ENCODE data around the gene WFDC2. TPM values are rescaled to one million over a fixed set of nuclear protein-coding genes. Genes with fewer than 3 reads are reported as not detected.
"Not testable (repeated sequence)": the region's sequence is repeated elsewhere in the genome, so short reads cannot be mapped to it uniquely, and the experiment has no call there.

WFDC2 gene
- total and polyA plus RNA-seq, 12 donors: 0.33 to 1.9 (median 0.42) TPM; not detected in 7

GRCh38 chr20:45467172-45467571 lies 2.4 kb upstream of the WFDC2 start:
- H3K27me3 ChIP-seq: peaks cover 38% of the 10 kb centered on the region

GRCh38 chr20:45467861-45468260 lies 1.7 kb upstream of the WFDC2 start:
- Histone ChIP-seq H3K27ac (no peak overlapping the region), H3K9me3 (replicated peaks in 1 of 3) (no peaks in the 10 kb centered on the region), H3K36me3 (replicated peaks in 1 of 2) (no peaks in the 10 kb centered on the region), H3K27me3 (peaks cover 38% of the 10 kb centered on the region), H3K4me3 (no peak overlapping the region), H3K4me1 (replicated peaks in 1 of 2) (peaks cover 4 to 15% of the 10 kb centered on the region in 2 donors)
- no peak for DNase-seq
- TF ChIP-seq POLR2A (IDR thresholded peaks at IDR 0.05) (no peak), CTCF (IDR thresholded peaks at IDR 0.05) (no peak)
- 60 to 86% (median 74%) methylated on average over 1 to 3 of the region's 3 CpGs for whole genome bisulfite sequencing, 4 donors
- intact Hi-C loops (cut with DNase I): no loop called here

More at GRCh38 chr20:45467172-45467571, 2.4 kb upstream of the WFDC2 start:
- Histone ChIP-seq H3K27ac (no peak overlapping the region), H3K9me3 (replicated peaks in 1 of 3) (no peaks in the 10 kb centered on the region), H3K4me1 (replicated peaks in 1 of 2) (peaks cover 4 to 15% of the 10 kb centered on the region in 2 donors), H3K4me3 (no peak overlapping the region), H3K36me3 (replicated peaks in 1 of 2) (no peaks in the 10 kb centered on the region)
- TF ChIP-seq CTCF (IDR thresholded peaks at IDR 0.05) (no peak), POLR2A (IDR thresholded peaks at IDR 0.05) (no peak)
- whole genome bisulfite sequencing, 4 donors: 68 to 84% (median 78%) methylated on average over 3 to 6 of the region's 6 CpGs
- DNase-seq: no peak
- intact Hi-C loops (cut with DNase I): no loop called here

- H3K9me3 ChIP-seq (replicated peaks in 1 of 3): no peaks in the 10 kb centered on the region
- intact Hi-C loops (cut with DNase I): no loop called here
- H3K4me3 ChIP-seq: peak overlapping the region in 2 of 4 donors; percentile 4 to 62
- DNase-seq: peak in 1 of 7 donors; percentile 26
- TF ChIP-seq POLR2A (IDR thresholded peaks at IDR 0.05) (no peak), CTCF (IDR thresholded peaks at IDR 0.05) (no peak)
- peaks cover 4 to 15% of the 10 kb centered on the region in 2 donors for H3K4me1 ChIP-seq (replicated peaks in 1 of 2)
- no peaks in the 10 kb centered on the region for H3K36me3 ChIP-seq (replicated peaks in 1 of 2)
- H3K27me3 ChIP-seq: peaks cover 32% of the 10 kb centered on the region
- 0 to 1% (median 1%) methylated on average over 8 to 50 of the region's 50 CpGs; no CpG with 5 or more reads in 1 of the 4 donors for WGBS, 4 donors
- no peak overlapping the region for H3K27ac ChIP-seq
Observed at GRCh38 chr20:45470262-45470931, 844 bp downstream of the WFDC2 start.

GRCh38 chr20:45470937-45471336 lies 1.4 kb downstream of the WFDC2 start:
- Histone ChIP-seq H3K27ac (no peak overlapping the region), H3K36me3 (replicated peaks in 1 of 2) (no peaks in the 10 kb centered on the region), H3K4me3 (peak overlapping the region in 2 of 4 donors; percentile 4 to 62), H3K27me3 (peaks cover 32% of the 10 kb centered on the region), H3K9me3 (replicated peaks in 1 of 3) (no peaks in the 10 kb centered on the region), H3K4me1 (replicated peaks in 1 of 2) (peaks cover 4 to 15% of the 10 kb centered on the region in 2 donors)
- TF ChIP-seq CTCF (IDR thresholded peaks at IDR 0.05): no peak
- TF ChIP-seq POLR2A (IDR thresholded peaks at IDR 0.05): no peak
- WGBS, 4 donors: 20 to 41% (median 25%) methylated on average over 9 to 10 of the region's 10 CpGs
- intact Hi-C loops (cut with DNase I): no loop called here
- DNase-seq: peak in 1 of 7 donors; percentile 7

GRCh38 chr20:45472286-45472685 lies 2.7 kb downstream of the WFDC2 start:
- H3K9me3 ChIP-seq (replicated peaks in 1 of 3); H3K36me3 ChIP-seq (replicated peaks in 1 of 2); DNase-seq; H3K27ac ChIP-seq; H3K4me3 ChIP-seq; intact Hi-C loops (cut with DNase I): not testable (repeated sequence)
- 61 to 82% (median 71%) methylated on average over 3 of the region's 3 CpGs for WGBS, 4 donors
- Histone ChIP-seq H3K27me3 (peaks cover 32% of the 10 kb centered on the region), H3K4me1 (replicated peaks in 1 of 2) (peaks cover 4 to 15% of the 10 kb centered on the region in 2 donors)

- H3K4me1 ChIP-seq (replicated peaks in 1 of 2); H3K36me3 ChIP-seq (replicated peaks in 1 of 2); DNase-seq; H3K4me3 ChIP-seq; H3K27ac ChIP-seq; intact Hi-C loops (cut with DNase I); H3K9me3 ChIP-seq (replicated peaks in 1 of 3): not testable (repeated sequence)
- 58 to 100% (median 82%) methylated on average over 1 to 7 of the region's 7 CpGs for WGBS, 4 donors
- H3K27me3 ChIP-seq: peaks cover 27% of the 10 kb centered on the region
Observed at GRCh38 chr20:45477530-45478148, 8.1 kb downstream of the WFDC2 start.
